RWPE1 (cell line): Measurements from ENCODE around the gene MRPL41.

Experiments
- CTCF ChIA-PET: fragments of 350-600 bp; sonication (Branson Sonifier 250); formaldehyde crosslinking; extraction: SDS; loops from one replicate; lab custom pipeline; 2021; lab: Yijun Ruan, JAX
- POLR2A ChIA-PET: fragments of 400-600 bp; formaldehyde crosslinking; extraction: SDS; loops from one replicate; lab custom pipeline; 2020; ENCODE audit warnings: antibody characterized with exemption; ENCODE audit not compliant: low non-redundant PET; lab: Yijun Ruan, JAX
- DNase-seq: peaks from one replicate; pipeline ENCODE4 v3.0.0; 2012; ENCODE audit warnings: low spot score
- H3K27ac ChIP-seq: fragments of 450-650 bp; 2 replicates; pipeline ENCODE4 v1.5.1; 2017
- TF ChIP-seq, protein P1 (sequence below): fragments of 450-650 bp; conservative IDR thresholded peaks from 2 replicates; pipeline ENCODE4 v1.5.1; 2017; ENCODE audit warnings: low read depth, mild to moderate bottlenecking

The MRPL41 gene

GRCh38 chr9:137551264-137552021, at the start of gene MRPL41:
TSS of gene MRPL41 (plus strand) at chr9:137551879. CDS start at chr9:137552082, 203 bp downstream.
- TF ChIP-seq, protein P1, sequence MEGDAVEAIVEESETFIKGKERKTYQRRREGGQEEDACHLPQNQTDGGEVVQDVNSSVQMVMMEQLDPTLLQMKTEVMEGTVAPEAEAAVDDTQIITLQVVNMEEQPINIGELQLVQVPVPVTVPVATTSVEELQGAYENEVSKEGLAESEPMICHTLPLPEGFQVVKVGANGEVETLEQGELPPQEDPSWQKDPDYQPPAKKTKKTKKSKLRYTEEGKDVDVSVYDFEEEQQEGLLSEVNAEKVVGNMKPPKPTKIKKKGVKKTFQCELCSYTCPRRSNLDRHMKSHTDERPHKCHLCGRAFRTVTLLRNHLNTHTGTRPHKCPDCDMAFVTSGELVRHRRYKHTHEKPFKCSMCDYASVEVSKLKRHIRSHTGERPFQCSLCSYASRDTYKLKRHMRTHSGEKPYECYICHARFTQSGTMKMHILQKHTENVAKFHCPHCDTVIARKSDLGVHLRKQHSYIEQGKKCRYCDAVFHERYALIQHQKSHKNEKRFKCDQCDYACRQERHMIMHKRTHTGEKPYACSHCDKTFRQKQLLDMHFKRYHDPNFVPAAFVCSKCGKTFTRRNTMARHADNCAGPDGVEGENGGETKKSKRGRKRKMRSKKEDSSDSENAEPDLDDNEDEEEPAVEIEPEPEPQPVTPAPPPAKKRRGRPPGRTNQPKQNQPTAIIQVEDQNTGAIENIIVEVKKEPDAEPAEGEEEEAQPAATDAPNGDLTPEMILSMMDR: peak; percentile 56
- POLR2A ChIA-PET: interaction anchor here (0.6 kb wide), 2 partner anchors 89 to 128 kb away, joined by 5 to 6 read pairs; partner anchors contain the start of genes EXD3 and NOXA1
- peak within 1 kb of the TSS; percentile 90 for H3K27ac ChIP-seq
- DNase-seq: peak; percentile 99
- CTCF ChIA-PET: interaction anchor here (0.9 to 1.0 kb wide), 3 partner anchors 17 to 258 kb away, joined by 4 to 5 read pairs (median 5); partner anchors contain the start of gene DPH7

- peak overlapping the region; percentile 19 for H3K27ac ChIP-seq
- ChIA-PET POLR2A (no interaction called here), CTCF (interaction anchor here (0.7 kb wide), 1 partner anchor 184 kb away, joined by 3 read pairs; no protein-coding TSS in a partner anchor)
- TF ChIP-seq, protein P1: no peak
- DNase-seq: peak; percentile 54
These were observed 49.4 kb upstream of the MRPL41 start for GRCh38 chr9:137502008-137502911.

GRCh38 chr9:137504432-137504777, 47.3 kb upstream of the MRPL41 start:
- no peak for DNase-seq
- POLR2A ChIA-PET: no interaction called here

DNA sequence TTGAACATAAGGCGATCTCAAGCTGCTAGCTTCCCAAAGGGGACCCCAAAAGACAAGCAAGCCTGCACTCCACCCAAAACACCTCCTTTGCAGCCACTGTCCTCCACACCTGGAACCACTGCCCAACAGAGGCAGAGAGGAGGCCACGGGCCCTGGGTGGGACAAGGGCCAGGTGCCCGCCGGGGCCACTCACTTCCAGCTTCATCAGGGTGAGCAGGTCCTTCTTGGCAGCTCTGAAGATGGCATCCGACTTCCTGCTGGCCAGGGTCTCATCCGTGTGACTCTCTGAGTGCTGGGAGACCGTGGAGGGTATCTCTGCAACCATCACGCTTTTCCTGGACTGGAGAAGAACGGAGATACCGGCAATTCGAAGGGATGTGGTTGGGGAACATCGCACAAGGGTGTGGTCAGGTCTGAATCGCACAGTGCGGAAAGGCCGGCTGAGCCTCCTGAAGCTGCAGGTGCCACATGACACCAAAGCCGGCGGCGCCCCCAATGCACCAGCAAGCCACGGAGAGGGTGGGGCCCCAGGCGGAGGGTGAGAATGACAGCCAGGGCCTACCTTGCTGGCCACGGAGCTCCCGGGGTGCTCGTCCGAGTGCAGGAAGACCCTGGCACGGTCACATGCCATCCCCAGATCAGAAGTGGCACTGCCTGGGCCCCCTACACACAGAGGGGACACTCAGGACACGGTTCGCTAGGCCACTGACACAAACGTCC, 46.1 kb upstream of the MRPL41 start:
- no peak overlapping the region for H3K27ac ChIP-seq
- TF ChIP-seq, protein P1: no peak
- POLR2A ChIA-PET: no interaction called here
- CTCF ChIA-PET: interaction anchor here (0.6 to 1.4 kb wide), 4 partner anchors 14 to 834 kb away, joined by 3 to 4 read pairs (median 3); no protein-coding TSS in a partner anchor
- no peak for DNase-seq

More at GRCh38 chr9:137504432-137504777, 47.3 kb upstream of the MRPL41 start:
- CTCF ChIA-PET: interaction anchor here (0.7 kb wide), 1 partner anchor 202 kb away, joined by 3 read pairs; the partner anchor contains the start of gene NRARP
- H3K27ac ChIP-seq: no peak overlapping the region
- TF ChIP-seq, protein P1: no peak

- ChIA-PET POLR2A (no interaction called here), CTCF (interaction anchor here (0.7 to 1.4 kb wide), 4 partner anchors 15 to 835 kb away, joined by 3 read pairs; no protein-coding TSS in a partner anchor)
- H3K27ac ChIP-seq: no peak overlapping the region
- DNase-seq: peak; percentile 80
- TF ChIP-seq, protein P1: 0 out of 2 replicates have a peak, but pooled peaks have one; percentile 10
These were observed 45.4 kb upstream of the MRPL41 start for GRCh38 chr9:137506274-137506673.
